Measurements from ENCODE around the gene SMAD3. TPM values are rescaled to one million over a fixed set of nuclear protein-coding genes. Genes with fewer than 3 reads are reported as not detected.

Gene SMAD3
- total and polyA plus RNA-seq, 2 of the 8 experiments (the other 6 are each of a cell fraction or from before 2014, with no cell fraction given), result 10.1 to 12.4 TPM

GRCh38 chr15:67161881-67162280, 96.5 kb downstream of the SMAD3 start:
- no peak for DNase-seq (ENCODE audit: low read depth in 1 of 2, low spot score in 2 of 2)
- Histone ChIP-seq H3K4me2 (ENCODE audit: insufficient read depth in 1 of 2, low read depth in 2 of 2, low read length in 2 of 2) (no peak overlapping the region), H4K91ac (replicated peaks; ENCODE audit: insufficient read length, low read length) (no peak overlapping the region), H3K9me3 (ENCODE audit: insufficient read depth in 2 of 2, low read depth in 1 of 2, low read length in 1 of 2) (no peaks in the 10 kb centered on the region), H2BK15ac (ENCODE audit: low read length) (0 out of 2 replicates have a peak overlapping the region, but pooled peaks have one; percentile 46), H2AFZ (ENCODE audit: low read length) (no peak overlapping the region), H3K9ac (replicated peaks in 1 of 4; ENCODE audit: extremely low read depth in 1 of 4, low read depth in 3 of 4, low read length in 3 of 4) (no peak overlapping the region), H3K79me1 (ENCODE audit: low read depth, low read length) (peaks cover 2% of the 10 kb centered on the region), H4K5ac (ENCODE audit: insufficient read length, low read depth, low read length) (no peak overlapping the region), H3K4ac (replicated peaks; ENCODE audit: insufficient read length, low read depth, low read length) (no peak overlapping the region), H3K14ac (ENCODE audit: insufficient read length) (no peak overlapping the region), H3K27me3 (replicated peaks in 1 of 4; ENCODE audit: control insufficient read depth in 3 of 4, extremely low read depth in 1 of 4, insufficient read depth in 3 of 4, low read length in 3 of 4) (no peaks in the 10 kb centered on the region), H2BK5ac (ENCODE audit: low read depth, low read length) (no peak overlapping the region), H3K23me2 (ENCODE audit: low read depth, low read length) (peaks cover 3% of the 10 kb centered on the region; the same call in 1 of the 2 replicates), H3K79me2 (ENCODE audit: control insufficient read depth in 1 of 2, insufficient read depth in 2 of 2, low read length in 2 of 2) (no peaks in the 10 kb centered on the region), H4K8ac (ENCODE audit: extremely low read depth, insufficient read depth, low read length) (no peak overlapping the region), H2BK20ac (ENCODE audit: low read length) (no peak overlapping the region), H3K23ac (ENCODE audit: insufficient read length) (no peak overlapping the region), H3K18ac (ENCODE audit: extremely low read depth, low read length) (0 out of 2 replicates have a peak overlapping the region, but pooled peaks have one; percentile 24), H2BK12ac (ENCODE audit: low read depth, low read length) (no peak overlapping the region), H2AK5ac (ENCODE audit: low read depth, low read length) (0 out of 2 replicates have a peak overlapping the region, but pooled peaks have one; percentile 39), H3K4me1 (replicated peaks in 1 of 4; ENCODE audit: control insufficient read depth in 3 of 4, insufficient read depth in 4 of 4, low read length in 3 of 4) (peaks cover 15 to 26% (median 22%) of the 10 kb centered on the region in 4 experiments), H2BK120ac (replicated peaks; ENCODE audit: low read depth, low read length) (no peak overlapping the region), H3K4me3 (ENCODE audit: extremely low read depth in 1 of 4, insufficient read depth in 2 of 4, low read depth in 3 of 4, low read length in 4 of 4) (no peak overlapping the region), H3K36me3 (ENCODE audit: control insufficient read depth in 2 of 4, insufficient read depth in 4 of 4, low read length in 3 of 4) (no peaks in the 10 kb centered on the region), H3K27ac (ENCODE audit: low read depth, low read length) (no peak overlapping the region), H3K56ac (replicated peaks; ENCODE audit: insufficient read length, low read depth, low read length) (no peak overlapping the region), H4K20me1 (replicated peaks in 1 of 2; ENCODE audit: control insufficient read depth in 1 of 2, insufficient read depth in 2 of 2, low read length in 2 of 2) (no peaks in the 10 kb centered on the region)
- ChIA-PET POLR2A (ENCODE audit: partially characterized antibody) (interaction anchor here (0.9 to 1.3 kb wide), 2 partner anchors 10 to 150 kb away, joined by 3 read pairs; no protein-coding TSS in a partner anchor), CTCF (ENCODE audit: partially characterized antibody) (interaction anchor here (1.0 to 1.7 kb wide), 6 partner anchors 9 to 93 kb away, joined by 3 to 4 read pairs (median 3); no protein-coding TSS in a partner anchor)
- no peak for FAIRE-seq
- WGBS, 2 experiments (ENCODE audit: extremely low coverage in 1 of 2, insufficient coverage in 1 of 2, insufficient read length in 1 of 2, insufficient replicate concordance in 2 of 2, low coverage in 1 of 2, low lambda C conversion rate in 2 of 2, missing lambda C conversion rate in 1 of 2), result 91% methylated on average over 4 of the region's 4 CpGs; no CpG with 5 or more reads in 1 of the 2 experiments
- TF ChIP-seq ZNF274 (IDR thresholded peaks at IDR 0.05; ENCODE audit: borderline replicate concordance, extremely low read depth, low read length) (no peak), BACH1 (IDR thresholded peaks at IDR 0.05; ENCODE audit: low read length) (no peak), POLR2AphosphoS5 (IDR thresholded peaks at IDR 0.05; ENCODE audit: low read depth, low read length) (no peak), HDAC6 (IDR thresholded peaks at IDR 0.05; ENCODE audit: low read depth, low read length) (no peak), KDM5A (IDR thresholded peaks at IDR 0.05; ENCODE audit: low read length) (no peak), EGR1 (IDR thresholded peaks at IDR 0.05; ENCODE audit: borderline replicate concordance, low read depth, low read length) (no peak), NANOG (IDR thresholded peaks at IDR 0.05; ENCODE audit: insufficient read depth, low read depth, low read length, poor library complexity, severe bottlenecking) (no peak), GTF2F1 (IDR thresholded peaks at IDR 0.05; ENCODE audit: borderline replicate concordance, low read depth, low read length) (no peak), BCL11A (IDR thresholded peaks at IDR 0.05; ENCODE audit: low read depth in 2 of 2, low read length in 2 of 2) (no peak), NRF1 (IDR thresholded peaks at IDR 0.05; ENCODE audit: low read depth, low read length) (no peak), POU5F1 (IDR thresholded peaks at IDR 0.05; ENCODE audit: low read depth, low read length) (no peak)
- TF ChIP-seq, protein P1, sequence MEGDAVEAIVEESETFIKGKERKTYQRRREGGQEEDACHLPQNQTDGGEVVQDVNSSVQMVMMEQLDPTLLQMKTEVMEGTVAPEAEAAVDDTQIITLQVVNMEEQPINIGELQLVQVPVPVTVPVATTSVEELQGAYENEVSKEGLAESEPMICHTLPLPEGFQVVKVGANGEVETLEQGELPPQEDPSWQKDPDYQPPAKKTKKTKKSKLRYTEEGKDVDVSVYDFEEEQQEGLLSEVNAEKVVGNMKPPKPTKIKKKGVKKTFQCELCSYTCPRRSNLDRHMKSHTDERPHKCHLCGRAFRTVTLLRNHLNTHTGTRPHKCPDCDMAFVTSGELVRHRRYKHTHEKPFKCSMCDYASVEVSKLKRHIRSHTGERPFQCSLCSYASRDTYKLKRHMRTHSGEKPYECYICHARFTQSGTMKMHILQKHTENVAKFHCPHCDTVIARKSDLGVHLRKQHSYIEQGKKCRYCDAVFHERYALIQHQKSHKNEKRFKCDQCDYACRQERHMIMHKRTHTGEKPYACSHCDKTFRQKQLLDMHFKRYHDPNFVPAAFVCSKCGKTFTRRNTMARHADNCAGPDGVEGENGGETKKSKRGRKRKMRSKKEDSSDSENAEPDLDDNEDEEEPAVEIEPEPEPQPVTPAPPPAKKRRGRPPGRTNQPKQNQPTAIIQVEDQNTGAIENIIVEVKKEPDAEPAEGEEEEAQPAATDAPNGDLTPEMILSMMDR (IDR thresholded peaks at IDR 0.05; ENCODE audit: control extremely low read depth in 1 of 3, insufficient read depth in 1 of 3, low read depth in 1 of 3, low read length in 3 of 3), result no peak

Measured in H1 (cell line).